Erythroblast (primary cell): ENCODE measurements around the gene ELANE.
"Not testable (repeated sequence)": the region's sequence is repeated elsewhere in the genome, so short reads cannot be mapped to it uniquely, and the experiment has no call there.

Experiments
- GATA1 ChIP-seq: IDR thresholded peaks from 2 replicates; pipeline ENCODE4 v1.6.1; 2011; ENCODE audit warnings: low read depth, mild to moderate bottlenecking, control low read depth, low read length, moderate library complexity
- POLR2A ChIP-seq: IDR thresholded peaks from 2 replicates; pipeline ENCODE4 v1.6.1; 2011; ENCODE audit warnings: mild to moderate bottlenecking, low read length

- not testable (repeated sequence) for TF ChIP-seq POLR2A, GATA1
These were observed 26.9 kb downstream of the ELANE start for GRCh38 chr19:878751-879561.
